SU-DHL-6 (cell line): ENCODE measurements around the gene ALX4.

Experiments
- H2AFZ ChIP-seq: fragments of 200-600 bp; sonication (generic); 2 replicates; pipeline ENCODE4 v1.6.1; 2014; ENCODE audit warnings: low read depth, mild to moderate bottlenecking, moderate library complexity, mixed read lengths, antibody characterized with exemption, low read length; ENCODE audit not compliant: severe bottlenecking
- H3F3A ChIP-seq: fragments of 200-600 bp; shearing (Covaris generic); 2 replicates; pipeline ENCODE4 v1.6.0; 2016; ENCODE audit warnings: antibody characterized with exemption, mild to moderate bottlenecking; ENCODE audit not compliant: insufficient read depth
- H3K27ac ChIP-seq: fragments of 200-600 bp; sonication (generic); 2 replicates; pipeline ENCODE4 v1.5.1; 2016; ENCODE audit warnings: low read depth, mild to moderate bottlenecking, low read length, moderate library complexity, mixed read lengths
- H3K27me3 ChIP-seq: fragments of 200-600 bp; sonication (generic), shearing (Covaris generic); 2 replicates; pipeline ENCODE4 v1.6.0; 2014; ENCODE audit warnings: mild to moderate bottlenecking, low read length
- H3K36me3 ChIP-seq: fragments of 200-600 bp; sonication (generic); 2 replicates; pipeline ENCODE4 v1.6.1; 2014; ENCODE audit warnings: mild to moderate bottlenecking, low read length, mixed read lengths
- H3K4me2 ChIP-seq: fragments of 300-600, 200-600 bp; shearing (Covaris generic), sonication (generic); 2 replicates; pipeline ENCODE4 v1.6.0; 2014; ENCODE audit warnings: low read length, low read depth, mild to moderate bottlenecking; ENCODE audit not compliant: poor library complexity, severe bottlenecking
- H3K4me3 ChIP-seq: fragments of 200-600 bp; sonication (generic); 2 replicates; pipeline ENCODE4 v1.5.1; 2014; ENCODE audit warnings: antibody characterized with exemption, low read length, mild to moderate bottlenecking, mixed read lengths; ENCODE audit not compliant: insufficient read depth, poor library complexity, severe bottlenecking
- H3K79me2 ChIP-seq: fragments of 200-600 bp; sonication (generic); 2 replicates; pipeline ENCODE4 v1.6.1; 2014; ENCODE audit warnings: mild to moderate bottlenecking, low read length, moderate library complexity; ENCODE audit not compliant: insufficient read depth
- H3K9ac ChIP-seq: fragments of 200-600 bp; sonication (generic); 2 replicates; pipeline ENCODE4 v1.7.0; 2014; ENCODE audit warnings: mild to moderate bottlenecking, low read length
- H3K9me2 ChIP-seq: fragments of 200-600 bp; sonication (generic); replicated peaks from 2 replicates; pipeline ENCODE4 v1.6.1; 2014; ENCODE audit warnings: low read length; ENCODE audit not compliant: insufficient read depth
- H3K9me3 ChIP-seq: fragments of 200-600 bp; sonication (generic); 2 replicates; pipeline ENCODE4 v1.6.1; 2014; ENCODE audit warnings: low read length, mixed read lengths; ENCODE audit not compliant: insufficient read depth
- H4K20me1 ChIP-seq: fragments of 200-600 bp; sonication (generic); 2 replicates; pipeline ENCODE4 v1.6.1; 2014; ENCODE audit warnings: low read depth, mild to moderate bottlenecking, antibody characterized with exemption, low read length, moderate library complexity, mixed read lengths
- EZH2phosphoT487 ChIP-seq: fragments of 200-600 bp; sonication (generic), shearing (Covaris generic); conservative IDR thresholded peaks from 2 replicates; pipeline ENCODE4 v1.6.1; 2018; ENCODE audit warnings: mild to moderate bottlenecking, antibody characterized with exemption, low read length, moderate library complexity, mixed read lengths
- TF ChIP-seq, protein P1 (sequence below): fragments of 200-600 bp; sonication (generic); IDR thresholded peaks from one replicate; pipeline ENCODE4 v1.5.1; 2017; ENCODE audit warnings: antibody characterized with exemption, mild to moderate bottlenecking, low read length, moderate library complexity; ENCODE audit not compliant: insufficient read depth, poor library complexity, severe bottlenecking

The ALX4 gene

DNA sequence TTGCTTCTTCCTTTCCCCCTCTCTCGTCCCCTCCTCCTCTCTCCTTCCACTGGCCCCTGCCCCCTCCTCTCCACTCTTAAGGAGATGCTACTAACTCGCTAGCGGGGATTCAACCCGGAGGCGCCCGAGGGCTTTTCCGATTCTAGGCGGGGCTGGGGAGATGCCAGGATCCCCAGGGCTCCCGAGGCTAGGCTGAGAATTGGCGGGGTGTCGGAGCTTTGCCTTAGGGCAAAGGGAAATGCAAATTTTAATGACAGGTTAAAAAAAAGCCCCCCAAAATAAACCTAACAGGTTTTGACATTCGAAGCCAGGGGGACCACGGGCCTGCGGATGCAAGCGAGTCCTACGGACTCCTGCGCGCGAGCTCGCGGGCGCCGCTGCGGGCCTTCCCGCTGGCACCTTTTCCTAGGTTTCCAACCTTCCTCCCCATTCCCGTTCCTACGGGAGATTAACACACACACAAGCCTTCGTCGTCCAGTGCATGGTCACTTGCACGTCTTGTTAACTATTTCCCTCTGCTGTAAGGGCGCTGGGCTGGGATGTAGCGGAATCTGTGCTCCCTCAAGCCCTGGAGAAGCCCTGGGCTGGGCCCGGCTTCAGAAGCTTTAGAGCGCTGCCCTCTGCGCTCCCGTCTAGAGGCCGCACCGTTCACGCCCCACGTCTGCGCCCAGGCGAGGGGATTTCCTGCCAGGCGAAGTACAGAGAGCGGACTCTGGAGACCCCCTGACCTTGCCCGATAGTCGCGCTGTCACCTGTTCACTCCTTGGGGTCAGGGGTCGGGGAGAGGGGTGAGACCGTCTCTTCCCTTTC lies 729 bp upstream of the ALX4 start:
- H3K9me3 ChIP-seq = no peaks in the 10 kb centered on the region
- no peaks in the 10 kb centered on the region for H3K36me3 ChIP-seq
- TF ChIP-seq, protein P1, sequence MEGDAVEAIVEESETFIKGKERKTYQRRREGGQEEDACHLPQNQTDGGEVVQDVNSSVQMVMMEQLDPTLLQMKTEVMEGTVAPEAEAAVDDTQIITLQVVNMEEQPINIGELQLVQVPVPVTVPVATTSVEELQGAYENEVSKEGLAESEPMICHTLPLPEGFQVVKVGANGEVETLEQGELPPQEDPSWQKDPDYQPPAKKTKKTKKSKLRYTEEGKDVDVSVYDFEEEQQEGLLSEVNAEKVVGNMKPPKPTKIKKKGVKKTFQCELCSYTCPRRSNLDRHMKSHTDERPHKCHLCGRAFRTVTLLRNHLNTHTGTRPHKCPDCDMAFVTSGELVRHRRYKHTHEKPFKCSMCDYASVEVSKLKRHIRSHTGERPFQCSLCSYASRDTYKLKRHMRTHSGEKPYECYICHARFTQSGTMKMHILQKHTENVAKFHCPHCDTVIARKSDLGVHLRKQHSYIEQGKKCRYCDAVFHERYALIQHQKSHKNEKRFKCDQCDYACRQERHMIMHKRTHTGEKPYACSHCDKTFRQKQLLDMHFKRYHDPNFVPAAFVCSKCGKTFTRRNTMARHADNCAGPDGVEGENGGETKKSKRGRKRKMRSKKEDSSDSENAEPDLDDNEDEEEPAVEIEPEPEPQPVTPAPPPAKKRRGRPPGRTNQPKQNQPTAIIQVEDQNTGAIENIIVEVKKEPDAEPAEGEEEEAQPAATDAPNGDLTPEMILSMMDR = no peak
- no peak for TF ChIP-seq EZH2phosphoT487
- no peak overlapping the region for H3K4me3 ChIP-seq
- H3K27ac ChIP-seq = no peak overlapping the region
- H3K79me2 ChIP-seq = no peaks in the 10 kb centered on the region
- no peaks in the 10 kb centered on the region for H3K27me3 ChIP-seq
- no peaks in the 10 kb centered on the region for H4K20me1 ChIP-seq
- H3K9me2 ChIP-seq = no peaks in the 10 kb centered on the region
- no peak overlapping the region for H3K4me2 ChIP-seq
- no peaks in the 10 kb centered on the region for H3F3A ChIP-seq
- no peak overlapping the region for H2AFZ ChIP-seq
- H3K9ac ChIP-seq = no peak overlapping the region

DNA sequence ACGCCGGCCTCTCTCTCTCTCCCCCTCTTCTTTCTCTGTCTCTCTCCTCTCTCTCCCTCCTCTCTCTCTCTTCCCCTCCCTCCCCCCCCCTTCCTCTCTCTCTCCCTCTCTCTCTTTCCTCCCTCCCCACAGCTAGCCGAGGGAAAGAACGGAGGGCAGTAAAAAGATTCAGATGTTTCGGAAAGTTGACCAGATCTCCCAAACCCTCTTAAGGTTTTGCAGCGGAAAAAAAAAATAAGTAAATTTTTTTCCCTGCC lies 195 bp upstream of the ALX4 start:
- Histone ChIP-seq H3K27ac (no peak overlapping the region), H3K79me2 (no peaks in the 10 kb centered on the region), H3K9me3 (no peaks in the 10 kb centered on the region), H3K4me3 (no peak overlapping the region), H4K20me1 (no peaks in the 10 kb centered on the region), H3K27me3 (no peaks in the 10 kb centered on the region), H3F3A (no peaks in the 10 kb centered on the region), H3K36me3 (no peaks in the 10 kb centered on the region), H3K4me2 (no peak overlapping the region), H3K9me2 (no peaks in the 10 kb centered on the region), H3K9ac (no peak overlapping the region), H2AFZ (no peak overlapping the region)
- no peak for TF ChIP-seq EZH2phosphoT487
- TF ChIP-seq, protein P1 = no peak

DNA sequence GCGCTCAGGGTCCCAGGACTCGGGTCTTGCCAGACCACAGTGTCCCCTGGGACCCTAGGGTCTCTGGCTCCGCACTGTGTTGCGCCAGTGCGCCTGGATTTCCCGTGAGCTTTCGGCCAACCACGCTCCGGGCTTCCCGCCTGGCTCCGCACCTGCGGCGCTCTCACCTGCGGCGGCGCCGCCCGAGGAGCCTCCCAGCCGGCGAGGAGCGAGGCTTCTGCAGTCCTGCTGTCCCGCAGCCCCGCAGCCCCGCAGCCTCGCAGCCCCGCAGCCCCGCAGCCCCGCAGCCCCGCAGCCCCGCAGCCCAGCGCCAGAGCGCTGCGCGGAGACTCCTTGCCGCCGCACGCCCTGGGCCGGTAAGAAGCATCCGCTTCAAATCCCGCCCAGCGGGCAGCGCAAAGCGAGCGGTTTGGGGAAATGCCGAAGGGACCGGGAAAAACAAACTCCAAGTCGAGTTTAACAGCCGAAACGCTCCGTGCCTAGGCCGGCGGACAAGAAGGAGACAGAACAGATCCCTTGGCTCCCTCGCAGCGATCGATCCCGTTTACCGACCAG lies 939 bp downstream of the ALX4 start:
- Histone ChIP-seq H3F3A (no peaks in the 10 kb centered on the region), H3K9ac (no peak overlapping the region), H3K9me2 (no peaks in the 10 kb centered on the region), H3K9me3 (no peaks in the 10 kb centered on the region), H2AFZ (no peak overlapping the region), H3K4me3 (no peak overlapping the region), H3K27ac (no peak overlapping the region), H3K4me2 (no peak overlapping the region), H3K27me3 (no peaks in the 10 kb centered on the region), H4K20me1 (no peaks in the 10 kb centered on the region), H3K36me3 (no peaks in the 10 kb centered on the region), H3K79me2 (no peaks in the 10 kb centered on the region)
- TF ChIP-seq, protein P1 = no peak
- no peak for TF ChIP-seq EZH2phosphoT487
